ENCODE data around the gene CTNNAL1. TPM values are rescaled to one million over a fixed set of nuclear protein-coding genes. Genes with fewer than 3 reads are reported as not detected.
A peak's percentile ranks its signal among the peaks of the same experiment; 100 is the strongest.

The CTNNAL1 gene
- total RNA-seq, 4 donors from 2014 or later: 106 to 231 (median 156) TPM

GRCh38 chr9:109016132-109016531, 2.8 kb upstream of the CTNNAL1 start:
- no peak overlapping the region for H3K4me3 ChIP-seq (replicated peaks in 1 of 3)
- peaks cover 50 to 51% of the 10 kb centered on the region in 2 donors for H3K4me1 ChIP-seq
- H3K36me3 ChIP-seq: peaks cover 0 to 7% of the 10 kb centered on the region in 2 donors
- no peaks in the 10 kb centered on the region for H3K27me3 ChIP-seq
- intact Hi-C loops (cut with DNase I): no loop called here
- TF ChIP-seq POLR2A (IDR thresholded peaks at IDR 0.05) (no peak), CTCF (IDR thresholded peaks at IDR 0.05) (no peak)
- WGBS, 2 donors: 33 to 43% methylated on average over 1 of the region's 1 CpG
- H3K27ac ChIP-seq: peak overlapping the region; percentile 56 to 99 (median 72)
- DNase-seq: no peak
- no peaks in the 10 kb centered on the region for H3K9me3 ChIP-seq

DNA sequence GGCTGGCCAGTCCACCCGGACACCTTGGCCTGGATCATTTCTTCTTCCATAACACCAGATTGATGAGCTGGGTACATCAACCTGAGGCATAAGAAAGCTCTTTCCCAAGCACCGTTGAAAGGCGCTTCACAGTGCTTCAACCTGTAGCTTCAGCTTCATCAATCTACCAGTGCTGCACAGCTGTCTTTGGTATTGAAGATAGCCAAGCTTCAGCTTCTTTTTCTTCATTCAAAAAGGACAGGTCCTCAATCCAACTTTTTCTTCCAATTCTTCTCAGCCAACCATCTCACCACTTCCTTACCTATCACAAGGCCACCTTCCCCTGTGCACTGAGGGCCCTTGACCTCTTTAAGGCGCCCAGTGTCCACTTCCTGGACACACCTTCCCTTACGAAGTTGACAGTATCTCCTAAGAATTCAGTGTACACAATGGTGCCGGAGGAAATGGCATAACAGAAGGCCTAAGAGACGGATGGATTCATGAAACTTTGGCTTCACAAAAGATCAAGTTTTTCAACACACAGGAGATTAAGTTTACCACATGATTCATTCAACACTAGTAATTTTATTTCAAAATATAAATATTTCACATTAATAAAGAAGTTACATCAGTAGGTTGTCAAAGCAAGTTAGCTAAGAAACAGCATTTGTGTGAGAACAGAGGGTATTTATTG, 1.4 kb upstream of the CTNNAL1 start:
- H3K4me3 ChIP-seq (replicated peaks in 1 of 3): no peak overlapping the region
- no peak for DNase-seq
- no peaks in the 10 kb centered on the region for H3K27me3 ChIP-seq
- no peaks in the 10 kb centered on the region for H3K9me3 ChIP-seq
- peak in 1 of 2 donors; percentile 23 for TF ChIP-seq POLR2A (IDR thresholded peaks at IDR 0.05)
- TF ChIP-seq CTCF (IDR thresholded peaks at IDR 0.05): no peak
- H3K4me1 ChIP-seq: peaks cover 60 to 64% of the 10 kb centered on the region in 2 donors
- 80 to 81% methylated on average over 7 of the region's 7 CpGs for WGBS, 2 donors
- intact Hi-C loops (cut with DNase I): no loop called here
- peaks cover 0 to 2% of the 10 kb centered on the region in 2 donors for H3K36me3 ChIP-seq
- peak overlapping the region; percentile 95 to 99 (median 99) for H3K27ac ChIP-seq

DNA sequence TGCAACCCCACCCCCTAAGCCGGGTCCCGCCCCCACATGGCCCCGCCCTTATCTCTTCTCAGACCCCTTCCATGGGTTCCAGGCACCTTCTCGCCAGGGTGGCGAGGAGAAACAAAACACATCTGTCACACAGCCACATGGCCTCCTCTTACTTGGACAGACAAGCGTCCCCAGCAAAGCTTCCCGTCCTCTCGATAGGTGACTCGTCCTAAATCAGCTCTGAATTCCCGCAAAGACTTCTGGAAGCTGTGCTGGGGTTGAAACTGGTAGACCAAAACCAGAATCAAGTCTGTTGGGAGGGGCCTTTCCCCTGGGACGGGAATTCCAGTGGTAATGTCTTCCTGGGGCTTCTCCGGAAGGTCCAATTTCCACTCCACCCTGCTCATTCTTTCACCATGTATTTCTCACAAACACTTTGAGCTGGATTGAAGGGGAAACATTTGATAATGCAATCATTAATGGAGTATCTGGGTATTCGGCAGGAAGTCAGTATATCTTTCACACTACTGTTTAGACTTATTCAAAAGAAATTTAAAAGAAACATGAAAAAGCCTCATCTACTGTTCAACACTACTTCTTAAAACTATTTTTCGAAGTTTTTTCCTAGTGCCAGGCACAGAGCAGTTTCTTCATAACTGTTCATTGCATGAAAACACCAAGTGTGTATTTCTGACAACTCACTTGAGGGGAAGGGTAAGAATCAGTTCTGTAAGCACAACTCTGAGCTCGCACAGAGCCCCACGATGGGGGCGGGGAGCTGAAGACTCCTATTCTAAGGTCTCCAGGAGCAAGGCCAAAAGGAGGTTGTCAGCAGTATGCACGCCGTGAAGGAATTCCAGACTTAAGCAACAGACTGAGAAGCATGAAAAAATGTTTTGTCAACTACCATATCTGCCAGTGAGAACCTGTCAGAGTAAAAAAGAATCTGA, 644 bp upstream of the CTNNAL1 start:
- TF ChIP-seq CTCF (IDR thresholded peaks at IDR 0.05) (no peak), POLR2A (IDR thresholded peaks at IDR 0.05) (no peak)
- Histone ChIP-seq H3K27ac (peak overlapping the region; percentile 95 to 99 (median 99)), H3K4me3 (replicated peaks in 1 of 3) (peak overlapping the region in 1 of 3 donors; percentile 93), H3K4me1 (peaks cover 61 to 65% of the 10 kb centered on the region in 2 donors), H3K27me3 (no peaks in the 10 kb centered on the region), H3K9me3 (no peaks in the 10 kb centered on the region), H3K36me3 (no peaks in the 10 kb centered on the region)
- intact Hi-C loops (cut with DNase I): no loop called here
- DNase-seq: peak; percentile 73 to 79
- 11 to 16% methylated on average over 14 to 17 of the region's 19 CpGs for WGBS, 2 donors

DNA sequence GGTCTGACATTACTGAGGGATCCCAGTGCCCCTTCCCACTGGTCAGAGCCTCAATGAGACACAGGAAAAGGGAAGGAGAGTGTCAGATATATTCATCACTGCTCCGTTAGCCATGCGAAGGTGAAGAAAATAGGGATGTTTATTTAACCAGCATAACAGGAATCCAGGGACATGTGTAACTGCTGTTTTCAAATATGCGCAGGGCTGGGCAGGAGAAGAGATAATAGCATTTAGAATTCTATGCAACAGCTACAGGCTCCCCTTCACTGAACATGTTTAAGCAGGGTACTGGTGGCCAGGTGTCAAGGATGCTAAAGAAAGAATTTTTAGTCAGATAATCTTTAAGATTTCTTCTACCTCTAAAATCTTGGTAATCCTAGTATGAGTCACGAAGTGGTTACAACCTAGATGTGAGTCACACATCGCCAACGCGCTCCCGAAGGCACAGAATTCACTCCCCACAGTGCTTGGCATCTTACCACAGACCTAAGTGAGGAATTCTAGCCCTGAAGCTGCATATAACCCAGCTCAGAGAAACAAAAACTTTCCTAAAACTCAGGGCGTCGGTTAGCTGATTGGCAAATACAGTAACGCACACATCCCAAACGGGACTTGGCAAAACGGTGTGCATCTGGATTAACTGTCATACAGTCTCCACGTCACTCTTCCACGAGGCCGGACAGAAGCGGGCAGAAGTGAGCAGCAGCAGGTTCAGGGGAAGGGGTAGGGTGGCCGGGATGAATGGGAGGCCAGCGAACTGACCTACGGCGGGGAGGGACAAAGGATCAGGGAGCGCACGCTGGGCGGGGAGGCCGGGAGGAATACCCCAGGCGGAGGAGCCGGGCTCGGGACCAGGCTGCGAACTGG, 1.1 kb downstream of the CTNNAL1 start:
- Histone ChIP-seq H3K36me3 (no peaks in the 10 kb centered on the region), H3K27ac (peak overlapping the region; percentile 95 to 99 (median 99)), H3K4me3 (replicated peaks in 1 of 3) (peak overlapping the region; percentile 38 to 93 (median 45)), H3K4me1 (peaks cover 51 to 54% of the 10 kb centered on the region in 2 donors), H3K9me3 (no peaks in the 10 kb centered on the region), H3K27me3 (no peaks in the 10 kb centered on the region)
- WGBS, 2 donors: 2 to 4% methylated on average over 29 of the region's 29 CpGs
- peak; percentile 83 for DNase-seq
- TF ChIP-seq CTCF (IDR thresholded peaks at IDR 0.05) (no peak), POLR2A (IDR thresholded peaks at IDR 0.05) (peak in 1 of 2 donors; percentile 69)
- intact Hi-C loops (cut with DNase I): no loop called here

Data from thyroid gland (tissue), 4 donors.